ENCODE measurements around the gene ZBTB20. TPM values are rescaled to one million over a fixed set of nuclear protein-coding genes. Genes with fewer than 3 reads are reported as not detected.

The ZBTB20 gene
- polyA plus RNA-seq, 1 donor from 2014 or later, result 4.8 TPM

- Histone ChIP-seq H3K36me3 (ENCODE audit: insufficient read depth, low read length) (no peaks in the 10 kb centered on the region), H3K9ac (ENCODE audit: low read length) (no peak overlapping the region), H2AFZ (ENCODE audit: low read depth, low read length) (no peak overlapping the region), H3K9me3 (ENCODE audit: low read length) (no peaks in the 10 kb centered on the region), H3K27ac (ENCODE audit: low read length) (no peak overlapping the region), H3K9me2 (ENCODE audit: insufficient read depth, low read length) (no peaks in the 10 kb centered on the region), H3K4me3 (ENCODE audit: low read length) (no peak overlapping the region), H4K20me1 (ENCODE audit: insufficient read depth) (no peaks in the 10 kb centered on the region), H3F3A (ENCODE audit: insufficient read depth, low read length, poor library complexity, severe bottlenecking) (no peaks in the 10 kb centered on the region), H3K4me2 (ENCODE audit: low read length) (no peak overlapping the region), H3K27me3 (ENCODE audit: insufficient read depth, low read depth, low read length) (no peaks in the 10 kb centered on the region), H3K79me2 (replicated peaks; ENCODE audit: insufficient read depth, low read length) (no peaks in the 10 kb centered on the region)
- TF ChIP-seq REST (IDR thresholded peaks at IDR 0.05; ENCODE audit: borderline replicate concordance), result no peak
- no peak for TF ChIP-seq EZH2 (IDR thresholded peaks at IDR 0.05; ENCODE audit: borderline replicate concordance, insufficient read depth, low read length, poor library complexity, severe bottlenecking)
- TF ChIP-seq SMC3 (conservative IDR thresholded peaks at IDR 0.05; ENCODE audit: poor library complexity), result no peak
- TF ChIP-seq CTCF (IDR thresholded peaks at IDR 0.05; ENCODE audit: poor library complexity, severe bottlenecking), result no peak
- no peak for TF ChIP-seq RAD21 (conservative IDR thresholded peaks at IDR 0.05)
- no peak for TF ChIP-seq MXI1 (conservative IDR thresholded peaks at IDR 0.05; ENCODE audit: poor library complexity, severe bottlenecking)
- no peak for TF ChIP-seq EP300 (conservative IDR thresholded peaks at IDR 0.05; ENCODE audit: poor library complexity, severe bottlenecking)
- no peak for TF ChIP-seq POLR2AphosphoS5 (IDR thresholded peaks at IDR 0.05)
- no peak for TF ChIP-seq TAF1 (IDR thresholded peaks at IDR 0.05; ENCODE audit: low read depth)
These were observed 401.5 kb downstream of the ZBTB20 start for GRCh38 chr3:114745322-114746240.

GRCh38 chr3:114743746-114744485 is 403.2 kb downstream of the ZBTB20 start:
- Histone ChIP-seq H3K9me2 (ENCODE audit: insufficient read depth, low read length) (no peaks in the 10 kb centered on the region), H3K9me3 (ENCODE audit: low read length) (no peaks in the 10 kb centered on the region), H3K4me3 (ENCODE audit: low read length) (no peak overlapping the region), H4K20me1 (ENCODE audit: insufficient read depth) (no peaks in the 10 kb centered on the region), H3K27ac (ENCODE audit: low read length) (no peak overlapping the region), H3K36me3 (ENCODE audit: insufficient read depth, low read length) (no peaks in the 10 kb centered on the region), H3K4me2 (ENCODE audit: low read length) (no peak overlapping the region), H3K27me3 (ENCODE audit: insufficient read depth, low read depth, low read length) (no peaks in the 10 kb centered on the region), H3F3A (ENCODE audit: insufficient read depth, low read length, poor library complexity, severe bottlenecking) (no peaks in the 10 kb centered on the region), H2AFZ (ENCODE audit: low read depth, low read length) (no peak overlapping the region), H3K9ac (ENCODE audit: low read length) (no peak overlapping the region), H3K79me2 (replicated peaks; ENCODE audit: insufficient read depth, low read length) (no peaks in the 10 kb centered on the region)
- no peak for TF ChIP-seq CTCF (IDR thresholded peaks at IDR 0.05; ENCODE audit: poor library complexity, severe bottlenecking)
- no peak for TF ChIP-seq RAD21 (conservative IDR thresholded peaks at IDR 0.05)
- no peak for TF ChIP-seq MXI1 (conservative IDR thresholded peaks at IDR 0.05; ENCODE audit: poor library complexity, severe bottlenecking)
- TF ChIP-seq EP300 (conservative IDR thresholded peaks at IDR 0.05; ENCODE audit: poor library complexity, severe bottlenecking), result no peak
- no peak for TF ChIP-seq REST (IDR thresholded peaks at IDR 0.05; ENCODE audit: borderline replicate concordance)
- no peak for TF ChIP-seq EZH2 (IDR thresholded peaks at IDR 0.05; ENCODE audit: borderline replicate concordance, insufficient read depth, low read length, poor library complexity, severe bottlenecking)
- no peak for TF ChIP-seq TAF1 (IDR thresholded peaks at IDR 0.05; ENCODE audit: low read depth)
- TF ChIP-seq POLR2AphosphoS5 (IDR thresholded peaks at IDR 0.05), result no peak
- no peak for TF ChIP-seq SMC3 (conservative IDR thresholded peaks at IDR 0.05; ENCODE audit: poor library complexity)

Measured in neural cell (in vitro differentiated cells).